Osteoblast (primary cell): ENCODE results near the gene SPATA9. TPM values are rescaled to one million over a fixed set of nuclear protein-coding genes. Genes with fewer than 3 reads are reported as not detected.

Experiments
- DNase-seq: peaks from one replicate; pipeline ENCODE4 v3.0.0; 2011; ENCODE audit warnings: low spot score, mixed read lengths; ENCODE audit not compliant: insufficient read length; ENCODE audit errors: missing footprints
- H2AFZ ChIP-seq: 2 replicates; pipeline ENCODE4 v1.6.0; 2011; ENCODE audit warnings: mild to moderate bottlenecking, low read length
- H3K27ac ChIP-seq: 2 replicates; pipeline ENCODE4 v1.5.1; 2011; ENCODE audit warnings: mild to moderate bottlenecking, low read depth, low read length, moderate library complexity
- H3K27me3 ChIP-seq: 2 replicates; pipeline ENCODE4 v1.6.0; 2012; ENCODE audit warnings: mild to moderate bottlenecking, control low read depth, inconsistent platforms, low read length, moderate library complexity; ENCODE audit not compliant: insufficient read depth
- H3K36me3 ChIP-seq: 2 replicates; pipeline ENCODE4 v1.5.1; 2011; ENCODE audit warnings: mild to moderate bottlenecking, low read length, control low read depth, moderate library complexity; ENCODE audit not compliant: insufficient read depth
- H3K4me1 ChIP-seq: 2 replicates; pipeline ENCODE4 v1.5.1; 2011; ENCODE audit warnings: mild to moderate bottlenecking, low read length, control low read depth, moderate library complexity; ENCODE audit not compliant: insufficient read depth
- H3K4me2 ChIP-seq: 2 replicates; pipeline ENCODE4 v1.6.0; 2011; ENCODE audit warnings: mild to moderate bottlenecking, low read length; ENCODE audit not compliant: insufficient read depth
- H3K4me3 ChIP-seq: fragments of 200-600 bp; sonication (generic); 3 replicates; pipeline ENCODE4 v1.5.1; 2012; ENCODE audit warnings: mild to moderate bottlenecking, low read length, inconsistent platforms; ENCODE audit not compliant: insufficient read depth
- H3K79me2 ChIP-seq: 2 replicates; pipeline ENCODE4 v1.6.0; 2012; ENCODE audit warnings: mild to moderate bottlenecking, low read length, control low read depth, inconsistent platforms; ENCODE audit not compliant: insufficient read depth
- H3K9me3 ChIP-seq: 2 replicates; pipeline ENCODE4 v1.5.1; 2011; ENCODE audit warnings: low read depth, low read length, control low read depth
- H4K20me1 ChIP-seq: 2 replicates; pipeline ENCODE4 v1.6.0; 2012; ENCODE audit warnings: mild to moderate bottlenecking, low read length, control low read depth; ENCODE audit not compliant: insufficient read depth
- total RNA-seq: library from RNA; depleted of rRNA; stranded (reverse); fragments of >200 nt; gene quantifications from 2 replicates; pipeline ENCODE4 v1.2.3, GENCODE V29; 2012
- TF ChIP-seq, protein P1 (sequence below): IDR thresholded peaks from 2 replicates; pipeline ENCODE4 v1.5.1; 2011; ENCODE audit warnings: mild to moderate bottlenecking, low read depth, low read length, moderate library complexity; ENCODE audit errors: extremely low read depth

SPATA9 gene
- total RNA-seq, 1 donor = 0.36 TPM

- no peak for DNase-seq
- TF ChIP-seq, protein P1, sequence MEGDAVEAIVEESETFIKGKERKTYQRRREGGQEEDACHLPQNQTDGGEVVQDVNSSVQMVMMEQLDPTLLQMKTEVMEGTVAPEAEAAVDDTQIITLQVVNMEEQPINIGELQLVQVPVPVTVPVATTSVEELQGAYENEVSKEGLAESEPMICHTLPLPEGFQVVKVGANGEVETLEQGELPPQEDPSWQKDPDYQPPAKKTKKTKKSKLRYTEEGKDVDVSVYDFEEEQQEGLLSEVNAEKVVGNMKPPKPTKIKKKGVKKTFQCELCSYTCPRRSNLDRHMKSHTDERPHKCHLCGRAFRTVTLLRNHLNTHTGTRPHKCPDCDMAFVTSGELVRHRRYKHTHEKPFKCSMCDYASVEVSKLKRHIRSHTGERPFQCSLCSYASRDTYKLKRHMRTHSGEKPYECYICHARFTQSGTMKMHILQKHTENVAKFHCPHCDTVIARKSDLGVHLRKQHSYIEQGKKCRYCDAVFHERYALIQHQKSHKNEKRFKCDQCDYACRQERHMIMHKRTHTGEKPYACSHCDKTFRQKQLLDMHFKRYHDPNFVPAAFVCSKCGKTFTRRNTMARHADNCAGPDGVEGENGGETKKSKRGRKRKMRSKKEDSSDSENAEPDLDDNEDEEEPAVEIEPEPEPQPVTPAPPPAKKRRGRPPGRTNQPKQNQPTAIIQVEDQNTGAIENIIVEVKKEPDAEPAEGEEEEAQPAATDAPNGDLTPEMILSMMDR = no peak
- peaks cover 65% of the 10 kb centered on the region for H3K4me1 ChIP-seq
- peak overlapping the region; percentile 77 for H3K4me2 ChIP-seq
- H3K79me2 ChIP-seq = peaks cover 41% of the 10 kb centered on the region
- peak overlapping the region; percentile 94 for H3K4me3 ChIP-seq
- no peaks in the 10 kb centered on the region for H4K20me1 ChIP-seq
- peak overlapping the region; percentile 87 for H3K27ac ChIP-seq
- no peaks in the 10 kb centered on the region for H3K9me3 ChIP-seq
- H2AFZ ChIP-seq = peak overlapping the region; percentile 60
- no peaks in the 10 kb centered on the region for H3K36me3 ChIP-seq
- H3K27me3 ChIP-seq = no peaks in the 10 kb centered on the region
Observed at GRCh38 chr5:95730011-95730700, 47.4 kb upstream of the SPATA9 start.

DNA sequence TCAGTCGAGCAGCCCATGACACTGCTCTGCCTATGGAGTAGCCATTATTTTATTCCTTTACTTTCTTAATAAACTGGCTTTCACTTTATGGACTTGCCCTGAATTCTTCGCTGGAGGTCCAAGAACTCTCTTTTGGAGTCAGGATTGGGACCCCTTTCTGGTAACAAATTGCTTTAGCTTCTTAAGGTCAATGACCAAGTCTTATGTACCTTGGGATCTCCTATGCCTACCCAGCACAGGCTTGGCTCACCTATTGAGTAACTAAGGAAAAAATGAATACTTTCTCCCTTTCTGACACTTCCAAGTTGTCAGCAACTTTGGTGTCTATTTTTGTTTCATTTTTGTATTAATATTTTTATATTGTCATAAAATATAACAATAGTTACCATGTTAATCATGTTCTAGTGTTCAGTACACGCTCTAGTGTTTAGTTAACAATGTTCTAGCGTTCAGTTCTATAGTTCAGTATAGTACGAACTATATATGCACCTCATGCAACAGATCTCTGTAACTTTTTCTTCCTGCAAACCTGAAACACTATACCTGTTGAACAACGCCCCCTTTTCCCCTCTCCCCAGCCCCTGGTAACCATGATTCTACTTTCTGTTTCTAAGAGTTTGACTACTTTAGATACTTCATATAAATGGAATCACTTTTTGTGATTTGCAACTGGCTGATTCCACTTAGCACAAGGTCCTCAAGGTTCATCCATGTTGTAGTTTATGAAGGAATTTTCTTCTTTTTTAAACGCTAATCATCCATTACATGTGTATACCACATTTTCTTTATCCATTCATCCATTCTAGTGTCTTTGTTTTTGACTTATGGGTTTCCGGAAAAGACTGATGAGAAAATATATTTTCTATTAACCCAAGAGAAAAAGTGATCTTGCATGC lies 46.6 kb upstream of the SPATA9 start:
- TF ChIP-seq, protein P1 = no peak
- Histone ChIP-seq H2AFZ (no peak overlapping the region), H3K4me1 (peaks cover 64% of the 10 kb centered on the region)

DNA sequence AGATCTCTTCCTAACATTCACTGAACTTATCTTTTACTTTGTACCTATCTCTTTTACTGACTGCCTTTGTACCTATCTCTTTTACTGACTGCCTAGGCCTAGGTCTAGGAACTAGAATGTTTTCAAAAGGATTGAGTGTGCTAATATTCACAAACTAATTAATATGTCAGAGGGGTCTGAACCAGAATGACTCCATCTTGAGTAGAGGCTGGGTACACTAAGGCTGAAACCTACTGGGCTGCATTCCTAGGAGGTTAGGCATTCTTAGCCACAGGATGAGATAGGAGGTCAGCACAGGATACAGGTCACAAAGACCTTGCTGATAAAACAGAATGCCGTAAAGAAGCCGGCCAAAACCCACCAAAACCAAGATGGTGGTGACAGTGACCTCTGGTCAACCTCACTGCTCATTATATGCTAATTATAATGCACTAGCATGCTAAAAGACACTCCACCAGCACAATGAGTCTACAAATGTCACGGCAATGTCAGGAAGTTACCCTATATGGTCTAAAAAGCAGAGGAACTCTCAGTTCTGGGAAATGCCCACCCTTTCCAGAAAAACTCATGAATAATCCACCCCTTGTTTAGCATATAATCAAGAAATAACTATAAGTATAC lies 45.8 kb upstream of the SPATA9 start:
- peaks cover 25% of the 10 kb centered on the region for H3K79me2 ChIP-seq
- H3K9me3 ChIP-seq = no peaks in the 10 kb centered on the region
- peak overlapping the region; percentile 23 for H2AFZ ChIP-seq
- no peaks in the 10 kb centered on the region for H3K36me3 ChIP-seq
- DNase-seq = no peak
- H3K4me3 ChIP-seq = no peak overlapping the region
- peaks cover 64% of the 10 kb centered on the region for H3K4me1 ChIP-seq
- TF ChIP-seq, protein P1 = no peak
- H3K27me3 ChIP-seq = no peaks in the 10 kb centered on the region
- H4K20me1 ChIP-seq = no peaks in the 10 kb centered on the region
- H3K27ac ChIP-seq = peak overlapping the region; percentile 87
- H3K4me2 ChIP-seq = peak overlapping the region; percentile 77

More for the DNA sequence above, 46.6 kb upstream of the SPATA9 start:
- H3K27ac ChIP-seq = peak overlapping the region; percentile 87
- peaks cover 33% of the 10 kb centered on the region for H3K79me2 ChIP-seq
- no peak for DNase-seq
- H3K36me3 ChIP-seq = no peaks in the 10 kb centered on the region
- no peaks in the 10 kb centered on the region for H4K20me1 ChIP-seq
- peak overlapping the region; percentile 16 for H3K4me3 ChIP-seq
- H3K4me2 ChIP-seq = peak overlapping the region; percentile 77
- H3K9me3 ChIP-seq = no peaks in the 10 kb centered on the region
- H3K27me3 ChIP-seq = no peaks in the 10 kb centered on the region
